Fibroblast of skin of abdomen (primary cell): ENCODE results near the gene TRAPPC12.
"Not testable (repeated sequence)": the region's sequence is repeated elsewhere in the genome, so short reads cannot be mapped to it uniquely, and the experiment has no call there.

Source experiments
- DNase-seq: peaks from one replicate; pipeline ENCODE4 v3.0.0-alpha.2; 2013

The TRAPPC12 gene

GRCh38 chr2:3433776-3434400 lies 54.4 kb downstream of the TRAPPC12 start:
- no peak for DNase-seq

- no peak for DNase-seq
Measured at GRCh38 chr2:3434654-3435053, 55.2 kb downstream of the TRAPPC12 start.

GRCh38 chr2:3435445-3435844 lies 56.0 kb downstream of the TRAPPC12 start:
- no peak for DNase-seq

DNA sequence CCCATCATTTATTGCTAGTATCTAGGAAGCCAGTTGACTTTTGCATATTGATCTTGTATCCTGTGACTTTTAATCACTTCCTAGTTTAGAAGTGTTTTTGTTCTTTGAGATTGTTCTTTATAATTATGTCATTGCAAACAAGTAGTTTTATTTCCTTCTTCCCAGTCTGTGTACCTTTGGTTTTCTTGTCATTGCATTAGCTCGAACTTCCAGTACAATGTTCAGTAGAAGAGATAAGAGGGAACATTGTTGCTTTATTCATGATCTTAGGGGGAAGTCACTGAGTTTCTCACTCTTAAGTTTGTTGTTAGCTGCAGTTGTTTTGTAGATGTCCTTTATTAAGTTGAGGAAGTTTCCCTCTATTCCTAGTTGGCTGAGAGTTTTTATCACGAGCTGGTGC lies 61.0 kb downstream of the TRAPPC12 start:
- DNase-seq = no peak

DNA sequence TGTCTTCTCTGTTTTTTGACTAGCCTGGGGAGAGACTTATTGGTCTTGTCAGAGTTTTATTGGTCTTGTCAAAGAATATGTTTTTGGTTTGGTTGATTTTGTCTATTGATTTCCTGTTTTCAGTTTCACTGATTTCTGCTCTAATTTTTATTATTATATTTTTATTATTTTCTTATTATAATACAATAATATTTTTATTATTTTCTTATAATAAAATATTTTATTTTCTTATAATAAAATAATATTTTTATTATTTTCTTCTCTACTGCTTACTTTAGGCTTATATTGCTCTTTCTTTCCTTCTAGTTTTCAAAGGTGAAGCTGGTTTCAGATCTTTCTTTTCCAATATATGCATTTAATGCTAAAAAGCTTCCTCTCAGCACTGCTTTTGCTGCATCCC lies 62.0 kb downstream of the TRAPPC12 start:
- DNase-seq = no peak

- DNase-seq = no peak
Measured at GRCh38 chr2:3442185-3442584, 62.7 kb downstream of the TRAPPC12 start.

- DNase-seq = no peak
Measured at GRCh38 chr2:3443083-3443482, 63.6 kb downstream of the TRAPPC12 start.

DNA sequence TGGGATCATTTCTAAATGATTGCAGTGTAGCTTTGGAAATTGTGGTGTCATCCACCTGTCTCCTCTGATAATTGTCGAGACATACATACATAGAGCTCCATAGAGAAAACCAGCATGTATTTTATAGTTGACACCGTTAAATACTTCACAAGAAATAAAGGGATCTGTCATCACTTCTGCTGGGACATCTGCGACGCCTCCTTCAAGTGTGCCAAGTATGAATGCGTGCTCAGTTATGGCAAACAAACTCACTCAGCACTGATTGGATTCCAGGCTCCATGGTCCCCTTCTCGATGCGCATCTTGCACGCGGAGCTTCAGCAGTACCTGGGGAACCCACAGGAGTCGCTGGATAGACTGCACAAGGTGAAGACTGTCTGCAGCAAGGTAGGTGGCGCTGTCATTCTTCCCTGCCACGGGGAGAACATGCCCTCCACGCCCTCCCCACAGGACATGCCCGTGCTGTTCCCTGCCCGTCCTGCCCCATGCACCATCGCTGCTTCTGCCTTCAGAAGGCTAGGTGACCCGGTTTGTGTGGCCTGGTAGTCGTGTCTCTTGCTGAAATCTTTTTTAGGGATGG lies 64.1 kb downstream of the TRAPPC12 start:
- DNase-seq = no peak

DNA sequence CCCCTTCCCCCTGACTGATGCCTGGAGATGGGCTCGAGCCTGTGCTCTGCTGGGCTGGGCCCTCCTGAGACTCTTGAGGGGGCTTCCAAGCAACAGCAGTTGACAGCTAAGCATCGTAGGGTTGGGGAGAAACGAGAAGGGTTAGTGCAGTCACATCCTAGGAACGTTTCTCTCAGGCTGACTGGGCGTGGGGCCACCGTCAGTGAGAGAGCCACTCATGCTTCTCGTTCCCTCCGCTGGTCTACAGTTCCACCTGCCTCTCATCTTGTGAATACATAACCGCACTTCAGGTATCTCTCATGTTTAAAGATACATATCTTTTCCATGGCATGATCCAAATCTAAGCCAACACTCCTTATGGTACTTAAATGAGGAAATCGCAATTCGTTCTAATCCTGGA lies 66.4 kb downstream of the TRAPPC12 start:
- DNase-seq = no peak

- DNase-seq = no peak
Measured at GRCh38 chr2:3446381-3446780, 66.9 kb downstream of the TRAPPC12 start.

- not testable (repeated sequence) for DNase-seq
Measured at GRCh38 chr2:3447186-3447585, 67.7 kb downstream of the TRAPPC12 start.

GRCh38 chr2:3447789-3448317 lies 68.4 kb downstream of the TRAPPC12 start:
- no peak for DNase-seq

DNA sequence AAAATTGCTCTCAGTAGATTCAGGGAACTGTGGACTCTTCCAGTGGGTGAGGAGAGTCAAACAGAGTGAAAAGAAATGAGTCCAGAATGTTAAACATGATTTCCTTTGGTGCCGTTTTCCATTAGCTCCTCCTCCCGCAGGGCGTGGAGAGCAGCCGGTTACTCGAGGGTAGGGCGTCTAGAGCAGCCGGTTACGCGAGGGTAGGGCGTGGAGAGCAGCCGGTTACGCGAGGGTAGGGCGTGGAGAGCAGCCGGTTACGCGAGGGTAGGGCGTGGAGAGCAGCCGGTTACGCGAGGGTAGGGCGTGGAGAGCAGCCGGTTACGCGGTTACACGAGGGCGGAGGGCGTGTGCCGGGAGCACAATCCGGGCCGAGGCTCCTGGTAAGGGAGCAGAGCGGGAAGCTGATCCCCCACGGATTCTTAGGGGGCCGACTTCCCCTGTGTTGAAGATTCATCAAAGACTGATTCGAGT lies 69.0 kb downstream of the TRAPPC12 start:
- peak; percentile 19 for DNase-seq

- DNase-seq = peak; percentile 53
Measured at GRCh38 chr2:3449086-3449485, 69.6 kb downstream of the TRAPPC12 start.

- DNase-seq = no peak
Measured at GRCh38 chr2:3449936-3450335, 70.4 kb downstream of the TRAPPC12 start.

DNA sequence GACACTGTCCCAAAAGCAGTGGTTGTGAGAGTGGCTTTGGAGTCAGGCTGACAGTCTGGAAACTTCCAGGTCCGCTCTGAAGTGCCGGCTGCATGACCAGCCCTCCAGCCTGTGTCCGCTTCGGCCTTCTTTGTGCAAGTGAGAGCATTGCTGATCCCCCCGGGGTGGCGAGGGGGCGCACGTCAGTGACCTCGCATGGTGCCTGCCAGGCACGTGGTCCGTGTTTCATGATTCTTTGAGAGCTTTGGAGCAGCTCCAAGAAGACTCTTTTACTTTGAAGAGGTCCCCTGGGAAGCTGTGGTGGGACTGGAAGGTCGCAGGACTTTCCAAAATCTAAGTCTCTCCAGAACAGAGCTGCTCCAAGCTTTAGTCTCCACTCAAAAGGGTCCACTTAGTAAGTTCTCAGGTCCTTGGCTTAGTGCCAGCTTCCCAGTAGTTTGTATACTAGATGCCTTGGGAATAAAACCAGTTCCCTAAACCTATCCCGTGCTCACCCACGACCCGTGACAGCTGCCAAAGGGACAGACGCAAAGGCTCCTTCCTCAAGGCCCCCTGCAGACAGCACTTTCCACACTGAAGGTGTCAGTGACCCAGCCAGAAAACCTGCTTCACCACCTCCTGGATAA lies 71.0 kb downstream of the TRAPPC12 start:
- DNase-seq = no peak

DNA sequence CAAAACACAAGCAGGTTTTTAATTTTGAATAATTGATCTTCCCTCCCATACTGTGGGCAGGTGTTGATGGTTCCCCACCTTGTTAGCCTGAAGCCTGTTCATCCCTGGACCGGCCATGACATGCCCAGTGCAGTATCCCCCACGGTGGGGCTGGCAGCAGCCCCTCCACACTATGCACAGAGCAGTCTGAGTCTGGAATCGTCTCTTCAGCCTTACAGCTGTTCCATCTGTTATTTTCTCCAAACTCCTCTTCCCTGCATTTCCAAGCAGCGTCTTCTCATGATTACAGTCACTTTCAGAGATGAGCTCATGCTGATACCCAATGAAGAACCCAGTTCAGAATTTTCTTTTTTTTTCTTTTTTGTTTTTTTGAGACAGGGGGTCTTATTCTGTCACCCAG lies 71.7 kb downstream of the TRAPPC12 start:
- DNase-seq = no peak

- no peak for DNase-seq
Measured at GRCh38 chr2:3451926-3452671, 72.6 kb downstream of the TRAPPC12 start.

GRCh38 chr2:3453190-3453999 lies 73.9 kb downstream of the TRAPPC12 start:
- no peak for DNase-seq

DNA sequence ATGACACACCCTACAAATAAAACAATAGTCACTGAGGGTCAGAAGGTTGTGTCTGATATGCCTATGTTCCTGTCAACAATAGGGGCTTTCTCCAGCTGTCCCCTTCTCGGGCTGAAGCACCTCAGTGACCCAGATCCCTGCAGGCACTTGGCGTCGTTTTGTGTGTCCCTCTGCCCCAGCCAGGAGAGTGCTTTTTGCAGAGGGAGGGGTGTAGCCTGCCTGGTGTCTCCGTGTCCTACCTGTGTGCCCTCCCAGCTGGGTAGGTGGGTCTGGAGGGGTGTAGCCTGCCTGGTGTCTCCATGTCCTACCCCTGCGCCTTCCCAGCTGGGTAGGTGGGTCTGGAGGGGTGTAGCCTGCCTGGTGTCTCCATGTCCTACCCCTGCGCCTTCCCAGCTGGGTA lies 74.5 kb downstream of the TRAPPC12 start:
- not testable (repeated sequence) for DNase-seq

GRCh38 chr2:3454802-3455201 lies 75.3 kb downstream of the TRAPPC12 start:
- no peak for DNase-seq

GRCh38 chr2:3456125-3456524 lies 76.6 kb downstream of the TRAPPC12 start:
- no peak for DNase-seq
